OCI-LY1 (cell line): ENCODE results near the gene SDCBP2.

Experiments
- H2AFZ ChIP-seq: fragments of 200-600 bp; sonication (generic), shearing (Covaris generic); 2 replicates; pipeline ENCODE4 v1.6.0; 2014; ENCODE audit warnings: antibody characterized with exemption, mild to moderate bottlenecking, low read length
- H3F3A ChIP-seq: fragments of 200-600 bp; sonication (generic), shearing (Covaris generic); 2 replicates; pipeline ENCODE4 v1.6.0; 2014; ENCODE audit warnings: mild to moderate bottlenecking, antibody characterized with exemption, low read length, moderate library complexity; ENCODE audit not compliant: insufficient read depth
- H3K27ac ChIP-seq: fragments of 200-600 bp; sonication (generic); 2 replicates; pipeline ENCODE4 v1.5.1; 2014; ENCODE audit warnings: low read length, mixed run types, mild to moderate bottlenecking, low read depth; ENCODE audit not compliant: poor library complexity, severe bottlenecking
- H3K27me3 ChIP-seq: fragments of 200-600 bp; sonication (generic); 2 replicates; pipeline ENCODE4 v1.6.0; 2014; ENCODE audit warnings: antibody characterized with exemption, mild to moderate bottlenecking, low read length, moderate library complexity; ENCODE audit not compliant: insufficient read depth
- H3K36me3 ChIP-seq: fragments of 200-600 bp; sonication (generic); 2 replicates; pipeline ENCODE4 v1.6.1; 2014; ENCODE audit warnings: mild to moderate bottlenecking, antibody characterized with exemption, low read length, moderate library complexity, mixed read lengths; ENCODE audit not compliant: insufficient read depth
- H3K4me1 ChIP-seq: fragments of 200-600 bp; sonication (generic); 2 replicates; pipeline ENCODE4 v1.5.1; 2014; ENCODE audit warnings: mild to moderate bottlenecking, low read length, moderate library complexity; ENCODE audit not compliant: insufficient read depth, severe bottlenecking
- H3K4me2 ChIP-seq: fragments of 200-600 bp; sonication (generic), shearing (Covaris generic); 2 replicates; pipeline ENCODE4 v1.6.1; 2014; ENCODE audit warnings: low read length
- H3K4me3 ChIP-seq: fragments of 200-600 bp; sonication (generic); 2 replicates; pipeline ENCODE4 v1.5.1; 2014; ENCODE audit warnings: low read length, low read depth, mild to moderate bottlenecking, mixed read lengths; ENCODE audit not compliant: poor library complexity, severe bottlenecking
- H3K79me2 ChIP-seq: fragments of 200-600 bp; shearing (Covaris generic); 2 replicates; pipeline ENCODE4 v1.6.1; 2016; ENCODE audit warnings: mixed run types, low read length, mixed read lengths; ENCODE audit not compliant: insufficient read depth
- H3K9ac ChIP-seq: fragments of 200-600 bp; sonication (generic), shearing (Covaris generic); 2 replicates; pipeline ENCODE4 v1.6.1; 2014; ENCODE audit warnings: mild to moderate bottlenecking, low read length, mixed read lengths
- H3K9me2 ChIP-seq: fragments of 200-600 bp; sonication (generic), shearing (Covaris generic); 2 replicates; pipeline ENCODE4 v1.6.1; 2014; ENCODE audit warnings: low read depth, mild to moderate bottlenecking, low read length, mixed read lengths
- H3K9me3 ChIP-seq: fragments of 200-600 bp; shearing (Covaris generic); 2 replicates; pipeline ENCODE4 v1.6.1; 2014; ENCODE audit warnings: low read length, mixed read lengths
- H4K20me1 ChIP-seq: fragments of 200-600 bp; sonication (generic), shearing (Covaris generic); 2 replicates; pipeline ENCODE4 v1.6.0; 2016; ENCODE audit warnings: mild to moderate bottlenecking, low read length; ENCODE audit not compliant: insufficient read depth
- CTCF ChIP-seq: fragments of 200-600 bp; sonication (generic), shearing (Covaris generic); IDR thresholded peaks from 2 replicates; pipeline ENCODE4 v1.5.1; 2017; ENCODE audit warnings: mild to moderate bottlenecking, antibody characterized with exemption, low read length, moderate library complexity, mixed read lengths
- EZH2 ChIP-seq: fragments of 200-600 bp; sonication (generic), shearing (Covaris generic); IDR thresholded peaks from 2 replicates; pipeline ENCODE4 v1.8.0; 2017; ENCODE audit warnings: borderline replicate concordance, mixed run types, mild to moderate bottlenecking, antibody characterized with exemption, low read length, moderate library complexity, mixed read lengths

The SDCBP2 gene

DNA sequence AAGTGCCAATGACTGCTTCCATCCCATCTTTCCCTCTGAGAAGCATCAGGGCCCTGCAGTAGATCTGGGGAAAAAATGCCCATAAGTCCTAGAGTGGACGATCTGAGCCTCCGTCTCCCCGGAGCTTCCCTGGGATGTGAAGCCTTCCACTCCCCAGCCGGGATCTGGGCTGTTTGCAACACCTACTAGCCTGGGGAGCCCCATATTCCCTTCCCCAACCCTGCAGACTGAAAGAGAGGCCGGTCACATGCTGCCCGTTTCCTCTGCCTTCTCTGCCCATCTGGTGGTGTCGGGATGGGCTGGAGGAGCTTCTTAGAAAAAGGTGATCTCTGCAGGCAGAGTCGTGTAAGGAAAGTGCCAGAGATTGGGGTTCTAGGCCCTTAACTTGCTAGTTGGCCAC lies 61.8 kb downstream of the SDCBP2 start:
- H3K9me2 ChIP-seq: no peaks in the 10 kb centered on the region
- no peak overlapping the region for H2AFZ ChIP-seq
- TF ChIP-seq CTCF (no peak), EZH2 (no peak)
- no peak overlapping the region for H3K4me2 ChIP-seq
- no peaks in the 10 kb centered on the region for H3K4me1 ChIP-seq
- no peaks in the 10 kb centered on the region for H3K79me2 ChIP-seq
- 0 out of 2 replicates have a peak, but pooled peaks cover 6% of the 10 kb centered on the region for H3K27me3 ChIP-seq
- no peaks in the 10 kb centered on the region for H3F3A ChIP-seq
- H3K9ac ChIP-seq: no peak overlapping the region
- H3K36me3 ChIP-seq: no peaks in the 10 kb centered on the region
- H3K9me3 ChIP-seq: no peaks in the 10 kb centered on the region
- H3K4me3 ChIP-seq: no peak overlapping the region
- H3K27ac ChIP-seq: no peak overlapping the region
- H4K20me1 ChIP-seq: no peaks in the 10 kb centered on the region

DNA sequence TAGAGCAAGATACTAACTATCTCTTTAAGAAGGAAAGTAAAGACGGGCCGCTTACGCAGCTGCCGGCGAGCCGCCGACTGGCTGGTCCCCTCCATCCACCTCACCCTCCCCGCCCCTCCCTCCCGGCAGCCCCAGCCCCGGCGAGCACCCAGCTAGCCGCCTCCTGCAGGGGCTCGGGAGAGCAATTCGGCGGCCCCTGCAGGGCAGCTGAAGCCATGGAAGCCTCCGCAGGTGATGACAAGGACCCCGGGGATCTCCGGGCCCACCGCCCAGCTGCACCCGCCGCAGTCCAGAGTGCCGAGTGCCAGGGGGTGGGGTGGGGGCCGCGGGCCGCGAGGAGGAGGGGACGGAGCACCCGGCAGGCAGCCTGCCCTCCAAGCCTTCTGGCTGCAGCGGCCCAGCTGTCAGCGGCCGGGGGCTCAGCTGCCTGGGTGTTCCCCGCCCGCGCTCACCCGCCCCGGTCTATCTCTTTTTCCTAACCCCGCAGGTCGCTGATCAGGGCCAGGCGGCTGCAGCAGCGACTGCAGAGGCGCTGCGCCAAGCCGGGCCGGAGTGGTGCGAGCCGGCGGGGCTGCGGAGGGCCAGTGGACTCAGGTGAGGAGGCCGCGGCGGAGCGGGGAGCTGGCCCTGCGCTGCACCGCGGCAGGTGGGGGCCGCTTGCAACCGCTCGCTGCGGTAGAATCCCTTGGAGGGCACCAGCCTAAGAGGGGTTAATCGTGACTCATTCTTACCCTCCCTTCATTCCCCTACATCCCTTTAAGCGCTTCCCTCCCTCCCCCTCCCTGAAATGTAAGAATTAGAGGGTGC lies 62.6 kb downstream of the SDCBP2 start, which contains the start of gene SNPH:
SNPH (plus strand) TSS at position 128 of the 807 bp plus-strand sequence. CDS start 29,946 bp downstream, outside the sequence.
- Histone ChIP-seq H3K4me2 (peak within 1 kb of the TSS; percentile 42; the same call in 1 of the 2 replicates), H3K36me3 (no peaks in the 10 kb centered on the region), H3F3A (no peaks in the 10 kb centered on the region), H4K20me1 (no peaks in the 10 kb centered on the region), H3K4me1 (no peaks in the 10 kb centered on the region), H3K27me3 (0 out of 2 replicates have a peak, but pooled peaks cover 6% of the 10 kb centered on the region), H3K27ac (no peak within 1 kb of the TSS), H3K9me3 (no peaks in the 10 kb centered on the region), H3K4me3 (peak within 1 kb of the TSS; percentile 46), H3K9ac (no peak within 1 kb of the TSS), H2AFZ (no peak within 1 kb of the TSS), H3K79me2 (no peaks in the 10 kb centered on the region), H3K9me2 (no peaks in the 10 kb centered on the region)
- TF ChIP-seq EZH2 (no peak), CTCF (no peak)

DNA sequence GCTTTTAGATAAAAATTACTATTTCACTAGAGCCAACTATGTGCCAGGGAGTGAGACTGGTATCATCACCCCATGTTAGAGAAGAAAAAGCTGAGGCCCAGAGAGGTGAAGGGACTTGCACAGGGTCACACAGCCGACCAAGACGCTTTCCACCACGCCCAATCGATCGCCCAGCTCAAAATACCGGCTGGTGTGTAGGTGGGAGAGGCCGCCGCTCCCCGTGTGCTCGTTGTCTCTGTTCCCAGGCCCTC lies 63.1 kb downstream of the SDCBP2 start:
- H3K4me1 ChIP-seq: no peaks in the 10 kb centered on the region
- TF ChIP-seq CTCF: no peak
- TF ChIP-seq EZH2: no peak
- no peak overlapping the region for H3K4me2 ChIP-seq
- no peaks in the 10 kb centered on the region for H3F3A ChIP-seq
- H3K4me3 ChIP-seq: peak overlapping the region; percentile 46
- no peak overlapping the region for H2AFZ ChIP-seq
- no peak overlapping the region for H3K9ac ChIP-seq
- H3K27me3 ChIP-seq: 0 out of 2 replicates have a peak, but pooled peaks cover 6% of the 10 kb centered on the region
- no peaks in the 10 kb centered on the region for H3K79me2 ChIP-seq
- no peaks in the 10 kb centered on the region for H3K36me3 ChIP-seq
- H4K20me1 ChIP-seq: no peaks in the 10 kb centered on the region
- H3K27ac ChIP-seq: no peak overlapping the region
- H3K9me2 ChIP-seq: no peaks in the 10 kb centered on the region
- H3K9me3 ChIP-seq: no peaks in the 10 kb centered on the region
